Calu3 (cell line): ENCODE results near the gene LDAH. TPM values are rescaled to one million over a fixed set of nuclear protein-coding genes. Genes with fewer than 3 reads are reported as not detected.

Source experiments
- BruUV-seq: library from RNA; stranded (reverse); fragments of 400-500 nt; replicated peaks from 2 replicates; lab custom pipeline; 2021; lab: Mats Ljungman, UMichigan
- CTCF ChIA-PET: fragments of 300-600 bp; sonication (Branson Sonifier 250); formaldehyde crosslinking; loops from one replicate; lab custom pipeline; 2022; ENCODE audit warnings: antibody characterized with exemption; lab: Charles Lee
- DNase-seq: peaks from one replicate; pipeline ENCODE4 v3.0.0; 2022
- H3K27ac Mint-ChIP-seq: one replicate; pipeline ENCODE4 v1.8.0; 2022; ENCODE audit warnings: mixed read lengths; ENCODE audit not compliant: unreplicated experiment
- H3K27me3 Mint-ChIP-seq: one replicate; pipeline ENCODE4 v1.8.0; 2022; ENCODE audit warnings: mixed read lengths; ENCODE audit not compliant: unreplicated experiment
- H3K36me3 Mint-ChIP-seq: one replicate; pipeline ENCODE4 v1.8.0; 2022; ENCODE audit warnings: mild to moderate bottlenecking, moderate library complexity, mixed read lengths; ENCODE audit not compliant: insufficient read depth, unreplicated experiment
- H3K4me1 Mint-ChIP-seq: one replicate; pipeline ENCODE4 v1.8.0; 2022; ENCODE audit warnings: mild to moderate bottlenecking, low read depth, mixed read lengths; ENCODE audit not compliant: unreplicated experiment
- H3K4me3 Mint-ChIP-seq: one replicate; pipeline ENCODE4 v1.8.0; 2022; ENCODE audit warnings: mild to moderate bottlenecking, low read depth, moderate library complexity, mixed read lengths; ENCODE audit not compliant: unreplicated experiment
- H3K9me3 Mint-ChIP-seq: one replicate; pipeline ENCODE4 v1.8.0; 2022; ENCODE audit warnings: low read depth, mixed read lengths; ENCODE audit not compliant: unreplicated experiment
- intact Hi-C: fragments of 100-400 bp; cut with micrococcal nuclease; formaldehyde crosslinking; loops from one replicate; pipeline ENCODE4 v1.10.0; 2022; ENCODE audit not compliant: unreplicated experiment
- total RNA-seq: library from RNA; stranded (reverse); gene quantifications from 2 replicates; pipeline ENCODE4 v1.2.3, GENCODE V29; 2022
- TF ChIP-seq, protein P1 (sequence below): fragments of 200-600 bp; IDR thresholded peaks from one replicate; pipeline ENCODE4 v1.8.0; 2022; ENCODE audit warnings: antibody characterized with exemption; ENCODE audit not compliant: unreplicated experiment

The LDAH gene
- total RNA-seq, 1 experiment from 2014 or later: 18.1 TPM

DNA sequence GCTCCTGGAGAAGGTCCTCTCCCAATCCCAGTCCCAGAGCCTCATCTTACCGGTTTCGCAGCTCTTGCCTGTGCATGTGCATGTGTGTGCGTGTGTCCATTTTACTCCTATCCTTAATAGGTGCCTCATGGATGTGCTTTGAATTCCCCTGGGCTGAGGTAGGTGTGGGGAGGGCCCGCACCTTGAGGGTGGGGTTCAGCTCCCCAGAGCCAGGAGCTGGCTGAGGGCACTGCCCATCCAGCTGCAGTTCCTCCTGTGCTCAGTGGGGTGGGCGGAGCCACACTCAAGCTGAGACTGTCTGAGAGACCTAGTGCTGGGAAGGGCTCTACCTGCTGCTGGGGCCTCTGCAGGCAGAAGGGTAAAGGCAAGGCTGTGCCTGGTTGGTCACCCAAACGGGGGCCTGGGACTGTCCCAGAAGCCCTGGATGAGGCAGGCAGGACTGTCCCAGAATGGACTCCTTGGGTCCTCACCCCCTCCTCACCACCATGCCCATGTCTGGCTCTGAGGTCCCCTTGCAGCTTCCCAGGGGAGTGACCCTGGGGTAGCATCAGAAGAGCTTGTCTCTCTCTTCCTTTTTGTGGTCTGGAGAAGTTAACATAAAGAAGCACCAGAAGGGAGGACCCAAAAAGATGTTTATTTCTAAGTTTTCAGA, 147.1 kb downstream of the LDAH start:
- Mint-ChIP-seq H3K9me3 (no peaks in the 10 kb centered on the region), H3K4me1 (no peaks in the 10 kb centered on the region), H3K36me3 (no peaks in the 10 kb centered on the region), H3K27me3 (no peaks in the 10 kb centered on the region), H3K27ac (no peak overlapping the region), H3K4me3 (no peak overlapping the region)
- intact Hi-C loops: no loop called here
- CTCF ChIA-PET: interaction anchor here (1.0 to 4.1 kb wide), 3 partner anchors 10 to 264 kb away, joined by 3 to 24 read pairs (median 4); no protein-coding TSS in a partner anchor
- BruUV-seq: no TSS peak
- peak; percentile 54 for DNase-seq
- TF ChIP-seq, protein P1, sequence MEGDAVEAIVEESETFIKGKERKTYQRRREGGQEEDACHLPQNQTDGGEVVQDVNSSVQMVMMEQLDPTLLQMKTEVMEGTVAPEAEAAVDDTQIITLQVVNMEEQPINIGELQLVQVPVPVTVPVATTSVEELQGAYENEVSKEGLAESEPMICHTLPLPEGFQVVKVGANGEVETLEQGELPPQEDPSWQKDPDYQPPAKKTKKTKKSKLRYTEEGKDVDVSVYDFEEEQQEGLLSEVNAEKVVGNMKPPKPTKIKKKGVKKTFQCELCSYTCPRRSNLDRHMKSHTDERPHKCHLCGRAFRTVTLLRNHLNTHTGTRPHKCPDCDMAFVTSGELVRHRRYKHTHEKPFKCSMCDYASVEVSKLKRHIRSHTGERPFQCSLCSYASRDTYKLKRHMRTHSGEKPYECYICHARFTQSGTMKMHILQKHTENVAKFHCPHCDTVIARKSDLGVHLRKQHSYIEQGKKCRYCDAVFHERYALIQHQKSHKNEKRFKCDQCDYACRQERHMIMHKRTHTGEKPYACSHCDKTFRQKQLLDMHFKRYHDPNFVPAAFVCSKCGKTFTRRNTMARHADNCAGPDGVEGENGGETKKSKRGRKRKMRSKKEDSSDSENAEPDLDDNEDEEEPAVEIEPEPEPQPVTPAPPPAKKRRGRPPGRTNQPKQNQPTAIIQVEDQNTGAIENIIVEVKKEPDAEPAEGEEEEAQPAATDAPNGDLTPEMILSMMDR: no peak

DNA sequence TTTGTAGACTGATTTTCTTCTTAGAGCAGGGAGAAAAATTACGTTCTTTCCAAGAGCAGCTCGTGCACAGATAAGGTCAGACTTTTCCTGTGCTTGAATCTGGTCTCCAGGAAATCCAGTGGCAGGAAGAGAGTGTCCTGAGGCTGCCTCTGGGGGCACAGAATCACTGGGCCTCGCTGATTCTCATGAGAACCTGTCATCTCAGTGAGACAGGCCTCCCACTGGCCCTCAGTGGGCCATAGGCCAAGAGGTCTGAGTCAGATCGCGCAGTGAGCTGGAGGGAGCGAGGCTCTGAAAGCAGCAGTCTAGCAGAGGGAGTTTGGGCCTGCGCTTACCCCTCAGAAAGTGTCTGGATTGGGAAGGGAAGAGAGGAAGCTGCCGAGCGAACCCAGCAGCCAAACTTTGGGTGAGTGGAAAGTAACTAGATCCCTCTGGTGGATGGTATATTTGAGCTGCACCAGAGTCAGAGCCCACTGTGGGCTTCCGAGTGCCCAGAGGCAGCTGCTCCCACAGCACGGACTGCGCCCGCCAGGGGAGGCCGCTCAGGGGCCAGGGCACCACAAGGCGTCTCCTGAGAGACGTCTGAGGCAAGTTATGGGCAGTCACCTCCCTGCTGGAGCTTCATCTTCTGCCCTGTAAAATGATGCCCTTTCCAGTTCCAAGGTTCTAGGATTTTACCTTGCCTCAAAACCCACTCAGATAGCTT, 147.8 kb downstream of the LDAH start:
- TF ChIP-seq, protein P1: no peak
- CTCF ChIA-PET: interaction anchor here (4.1 kb wide), 1 partner anchor 14 kb away, joined by 24 read pairs; no protein-coding TSS in a partner anchor
- no peak overlapping the region for H3K27ac Mint-ChIP-seq
- intact Hi-C loops: no loop called here
- no peaks in the 10 kb centered on the region for H3K9me3 Mint-ChIP-seq
- H3K27me3 Mint-ChIP-seq: no peaks in the 10 kb centered on the region
- no TSS peak for BruUV-seq
- no peaks in the 10 kb centered on the region for H3K4me1 Mint-ChIP-seq
- no peak overlapping the region for H3K4me3 Mint-ChIP-seq
- no peaks in the 10 kb centered on the region for H3K36me3 Mint-ChIP-seq
- no peak for DNase-seq

DNA sequence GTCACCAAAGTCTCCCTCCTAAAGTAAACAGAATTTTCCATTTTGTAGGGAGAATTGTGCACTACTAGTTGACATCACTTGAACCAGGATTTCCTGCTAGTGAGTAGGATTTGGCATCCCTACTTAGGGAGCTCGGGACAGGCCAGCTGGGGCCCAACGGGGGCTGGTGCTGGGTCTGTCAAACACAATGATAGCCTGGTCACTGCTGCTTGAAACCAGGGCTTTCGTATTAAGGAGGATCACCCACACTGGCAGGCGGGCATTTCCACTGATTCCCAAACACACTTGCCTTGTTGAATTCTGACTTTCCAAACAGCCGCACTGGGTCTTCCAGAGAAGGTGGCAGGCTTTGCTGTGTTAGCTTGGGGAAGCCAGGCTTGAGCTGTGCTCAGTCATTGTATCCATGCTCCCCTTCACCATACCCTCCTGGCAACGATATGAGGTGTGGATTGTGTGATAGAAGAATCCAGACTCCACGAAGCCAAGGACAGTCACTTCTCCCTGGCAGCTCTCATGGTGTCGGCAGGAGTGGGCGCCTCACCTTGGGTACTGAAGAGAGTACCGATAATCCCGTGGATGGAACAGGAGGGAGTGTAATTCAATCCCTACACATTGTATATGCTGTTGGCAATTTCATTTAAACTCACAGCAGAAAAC, 148.5 kb downstream of the LDAH start:
- no peak for DNase-seq
- TF ChIP-seq, protein P1: no peak
- Mint-ChIP-seq H3K9me3 (no peaks in the 10 kb centered on the region), H3K36me3 (no peaks in the 10 kb centered on the region), H3K27me3 (no peaks in the 10 kb centered on the region), H3K4me3 (no peak overlapping the region), H3K27ac (no peak overlapping the region), H3K4me1 (no peaks in the 10 kb centered on the region)
- intact Hi-C loops: no loop called here
- BruUV-seq: no TSS peak
- CTCF ChIA-PET: interaction anchor here (4.1 kb wide), 1 partner anchor 13 kb away, joined by 24 read pairs; no protein-coding TSS in a partner anchor

DNA sequence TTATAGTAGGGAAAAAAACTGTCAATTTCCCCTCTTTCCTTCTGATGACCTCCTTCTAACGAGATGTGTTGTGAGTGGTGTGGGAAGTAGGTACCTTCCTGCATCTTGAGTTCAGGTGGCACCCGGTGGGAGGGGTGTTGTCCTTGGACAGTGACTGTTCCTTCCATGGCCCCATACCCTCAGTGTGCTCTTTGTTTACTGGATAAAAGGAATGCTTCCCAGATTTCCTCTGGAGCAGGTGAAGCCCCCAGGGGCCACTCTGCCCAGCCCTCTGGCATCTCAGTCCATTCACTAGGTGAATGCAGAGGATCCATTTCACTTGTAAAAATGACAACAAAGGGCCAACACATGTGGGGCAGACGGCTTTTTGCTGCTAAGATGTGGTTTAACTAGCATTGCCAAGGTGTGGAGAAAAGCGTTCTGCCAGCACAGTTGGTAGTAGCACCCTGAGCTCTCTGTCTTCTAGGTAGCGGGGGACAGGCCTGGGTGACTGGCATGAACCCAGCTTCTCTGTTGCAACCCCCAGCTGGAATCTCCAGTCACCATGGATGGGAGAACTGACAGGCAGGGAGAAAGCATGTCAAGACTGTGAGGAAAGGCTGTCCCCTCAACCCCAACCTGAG, 149.1 kb downstream of the LDAH start:
- no peaks in the 10 kb centered on the region for H3K4me1 Mint-ChIP-seq
- H3K36me3 Mint-ChIP-seq: no peaks in the 10 kb centered on the region
- no peak for DNase-seq
- H3K9me3 Mint-ChIP-seq: no peaks in the 10 kb centered on the region
- intact Hi-C loops: no loop called here
- H3K27ac Mint-ChIP-seq: no peak overlapping the region
- H3K4me3 Mint-ChIP-seq: no peak overlapping the region
- peaks cover 1% of the 10 kb centered on the region for H3K27me3 Mint-ChIP-seq
- TF ChIP-seq, protein P1: no peak
- no TSS peak for BruUV-seq
- CTCF ChIA-PET: interaction anchor here (0.7 to 4.1 kb wide), 2 partner anchors 13 to 286 kb away, joined by 3 to 24 read pairs; no protein-coding TSS in a partner anchor
